GOT3 (cell line): ENCODE data around the gene TOB1.

Source experiments
- DNase-seq: peaks from one replicate; lab custom pipeline; 2025; ENCODE audit warnings: mixed read lengths; lab: John Stamatoyannopoulos, UW

Gene TOB1

GRCh38 chr17:50832267-50832863, 33.8 kb downstream of the TOB1 start:
- no peak for DNase-seq

- DNase-seq = no peak
Observed at GRCh38 chr17:50831471-50831928, 34.7 kb downstream of the TOB1 start.

DNA sequence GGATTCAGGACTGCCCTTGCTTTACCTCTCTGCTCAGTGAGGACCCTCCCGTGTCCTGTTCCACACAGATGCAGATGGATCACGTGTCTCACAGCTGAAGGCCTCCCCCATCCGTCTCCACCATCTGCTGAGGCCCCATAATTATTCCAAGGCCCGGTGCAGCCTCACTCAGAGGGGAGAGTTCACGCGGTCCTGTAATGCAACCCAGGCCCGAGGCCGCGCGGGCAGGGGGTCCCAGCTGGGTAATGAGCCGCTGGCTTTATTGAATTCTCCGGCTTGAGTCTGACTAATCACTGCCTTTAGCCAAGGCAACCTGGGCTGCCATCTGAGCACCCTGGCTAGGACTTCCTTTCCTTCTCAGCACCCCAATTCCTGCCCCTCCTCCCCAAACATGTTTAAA, 35.2 kb downstream of the TOB1 start:
- no peak for DNase-seq

DNA sequence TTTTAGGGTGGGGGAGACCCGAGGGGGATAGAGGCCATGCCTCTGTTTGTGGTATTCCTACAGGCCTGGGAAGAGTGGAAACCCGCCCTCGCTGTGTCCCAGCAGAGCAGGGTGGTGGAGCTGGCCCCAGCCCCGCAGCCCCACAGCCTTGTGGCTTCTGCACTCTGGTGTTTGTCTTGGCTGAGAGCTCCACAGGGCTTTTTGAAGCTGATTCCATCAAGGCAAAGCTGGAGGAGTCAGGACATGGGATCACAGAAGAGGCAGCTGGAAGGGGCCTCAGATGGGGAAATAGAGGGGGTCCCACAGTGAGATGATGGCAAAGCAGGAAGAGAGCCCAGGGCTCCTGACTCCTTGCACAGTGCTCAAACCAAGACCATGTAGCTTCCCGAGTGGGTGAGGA, 35.8 kb downstream of the TOB1 start:
- no peak for DNase-seq

DNA sequence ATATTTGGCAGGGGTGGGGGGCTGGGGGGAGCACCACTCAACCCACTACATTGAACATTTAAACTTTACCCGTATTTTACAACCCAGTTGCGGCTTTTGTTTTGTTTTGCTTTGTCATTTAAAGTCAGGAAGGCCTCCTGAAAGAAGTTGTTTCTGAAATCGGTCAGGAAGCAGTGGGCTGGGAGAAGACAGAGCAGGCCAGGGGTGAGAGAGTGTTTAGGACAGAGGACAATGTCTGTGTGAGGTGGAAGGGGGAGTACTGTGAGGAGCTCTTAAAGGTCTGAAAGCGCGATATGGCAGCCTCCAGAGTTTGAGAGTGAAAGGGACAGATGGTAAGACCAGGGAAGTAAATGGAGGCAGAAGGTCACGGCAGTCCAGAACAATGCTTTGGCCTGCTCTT, 36.8 kb downstream of the TOB1 start:
- no peak for DNase-seq

GRCh38 chr17:50828508-50829170, 37.5 kb downstream of the TOB1 start:
- no peak for DNase-seq

DNA sequence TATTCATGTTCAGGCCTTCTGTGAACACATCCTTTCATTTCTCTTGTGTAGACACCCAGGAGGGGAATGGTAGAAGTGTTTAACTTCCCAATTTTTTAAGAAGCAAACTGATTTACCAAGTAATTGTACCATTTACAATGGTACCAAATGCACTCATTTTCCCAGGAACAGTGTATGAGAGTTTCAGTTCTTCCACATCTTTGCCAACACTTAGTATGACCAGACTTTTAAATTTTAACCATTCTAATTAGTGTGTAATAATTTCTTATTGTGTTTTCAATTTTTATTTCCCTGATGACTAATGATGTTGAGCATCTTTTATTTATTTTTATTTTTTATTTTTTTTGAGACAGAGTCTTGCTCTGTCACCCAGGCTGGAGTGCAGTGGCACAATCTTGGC, 41.0 kb downstream of the TOB1 start:
- DNase-seq = no peak

GRCh38 chr17:50824429-50824828, 41.7 kb downstream of the TOB1 start:
- no peak for DNase-seq

- no peak for DNase-seq
Observed at GRCh38 chr17:50822550-50822949, 43.6 kb downstream of the TOB1 start.

- no peak for DNase-seq
Observed at GRCh38 chr17:50820651-50821050, 45.5 kb downstream of the TOB1 start.

GRCh38 chr17:50818921-50819657, 47.1 kb downstream of the TOB1 start:
- DNase-seq = no peak

DNA sequence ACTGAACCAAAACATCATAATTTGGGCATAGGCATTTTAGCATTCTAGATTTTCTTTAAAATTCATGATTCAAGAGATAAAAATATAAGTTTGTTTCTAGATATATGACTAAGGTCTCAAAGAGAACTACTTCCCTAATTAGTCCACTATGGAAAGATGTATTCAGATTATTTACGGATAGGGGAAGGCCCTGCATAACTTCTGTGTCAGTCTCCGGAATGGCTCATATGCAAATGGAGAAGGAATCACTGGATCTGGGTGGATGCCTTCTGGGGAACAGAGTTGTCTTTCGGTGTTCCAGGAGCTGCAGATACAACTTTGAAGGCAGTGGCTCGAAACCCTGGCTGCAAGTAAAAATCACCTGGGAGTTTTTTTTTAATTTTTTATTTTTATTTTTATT, 47.9 kb downstream of the TOB1 start:
- no peak for DNase-seq

DNA sequence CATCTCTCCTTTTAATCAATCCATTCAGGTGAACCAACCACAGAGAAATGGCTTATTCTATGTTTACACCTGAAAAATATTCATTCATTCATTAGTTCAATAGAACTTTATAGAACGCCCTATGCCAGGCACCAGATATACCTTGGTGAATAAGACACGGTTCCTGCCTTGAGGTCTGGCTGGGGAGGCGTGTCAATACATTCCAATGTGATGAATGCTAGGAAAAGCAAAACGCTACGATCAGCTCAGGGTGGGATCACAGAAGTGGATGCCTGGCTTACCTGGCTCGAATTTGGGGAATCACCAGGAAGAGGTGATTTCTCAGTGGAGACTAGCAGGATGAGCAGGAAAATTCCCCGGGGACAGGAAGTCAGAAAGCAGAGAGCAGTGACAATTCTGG, 48.3 kb downstream of the TOB1 start:
- no peak for DNase-seq

DNA sequence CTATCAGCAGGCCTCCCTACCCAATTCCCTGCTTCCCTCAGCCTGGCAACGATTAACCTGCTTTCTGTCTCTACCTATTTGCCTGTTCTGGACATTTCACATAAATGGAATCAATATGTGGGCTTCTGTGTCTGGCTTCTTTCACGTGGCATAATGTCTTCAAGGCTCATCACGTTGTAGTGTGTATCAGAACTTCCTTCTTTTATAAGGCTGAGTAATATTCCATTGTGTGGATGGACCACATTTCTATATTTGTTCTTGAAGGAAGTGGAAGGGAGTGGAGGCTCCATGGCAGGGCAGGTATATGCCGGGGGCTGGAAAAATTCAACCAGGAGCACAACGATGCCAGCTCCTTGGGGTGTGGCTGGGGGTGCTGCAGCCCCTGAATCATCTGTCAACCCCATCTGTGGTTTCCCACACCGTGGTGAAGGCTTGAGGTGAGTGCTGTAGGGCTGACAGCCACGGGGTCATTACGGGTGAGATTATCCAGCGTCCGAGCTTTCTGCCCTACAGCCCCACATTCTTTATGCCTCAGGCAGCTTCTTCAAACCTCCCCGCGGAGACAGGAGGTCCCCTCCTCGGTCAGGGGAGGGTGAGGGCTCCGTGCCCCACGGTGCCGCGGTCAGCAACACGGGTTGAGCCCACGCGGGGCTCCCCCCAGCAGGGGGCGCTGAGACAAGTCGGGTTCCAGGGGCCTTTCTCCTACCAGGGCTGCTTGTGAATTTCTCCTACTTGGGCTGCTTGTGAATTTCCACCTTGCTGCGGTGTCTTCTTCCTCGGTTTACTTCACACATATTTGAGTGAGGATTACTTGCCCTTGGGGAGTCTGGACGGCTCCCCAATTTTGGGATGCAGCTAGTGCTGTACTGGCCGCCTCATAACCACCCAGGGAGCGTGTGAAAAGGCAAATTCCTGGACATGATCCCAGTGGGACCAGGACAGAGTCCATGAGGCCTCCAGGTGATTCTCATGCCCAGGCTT, 49.1 kb downstream of the TOB1 start:
- no peak for DNase-seq

- DNase-seq = no peak
Observed at GRCh38 chr17:50816271-50816670, 49.9 kb downstream of the TOB1 start.

GRCh38 chr17:50815400-50815799, 50.8 kb downstream of the TOB1 start:
- no peak for DNase-seq

DNA sequence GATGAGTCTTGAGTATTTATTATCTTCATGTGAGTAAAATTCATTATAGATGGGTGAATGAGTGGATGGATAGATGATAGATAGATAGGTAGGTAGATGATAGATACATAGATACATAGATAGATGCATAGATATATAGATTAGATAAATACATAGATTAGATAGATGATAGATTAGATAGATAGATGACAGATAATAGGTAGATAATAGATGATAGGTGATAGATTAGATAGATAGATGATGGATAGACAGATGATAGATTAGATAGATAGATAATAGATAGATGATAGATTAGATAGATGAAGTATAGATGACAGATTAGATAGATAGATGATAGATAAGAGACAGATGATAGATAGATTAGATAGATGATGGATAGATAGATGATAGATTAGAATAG, 52.6 kb downstream of the TOB1 start:
- no peak for DNase-seq
